Neutrophil (primary cell): ENCODE data around the gene ARV1.
"Not testable (repeated sequence)": the region's sequence is repeated elsewhere in the genome, so short reads cannot be mapped to it uniquely, and the experiment has no call there.

Source experiments
- H3K27ac ChIP-seq: fragments of 200-600 bp; sonication (generic); 2 replicates; pipeline ENCODE4 v1.5.1; 2016; ENCODE audit warnings: mild to moderate bottlenecking, moderate library complexity
- H3K27me3 ChIP-seq: fragments of 200-600 bp; sonication (generic); 2 replicates; pipeline ENCODE4 v1.6.0; 2016; ENCODE audit warnings: mild to moderate bottlenecking
- H3K36me3 ChIP-seq: fragments of 200-600 bp; sonication (generic); 2 replicates; pipeline ENCODE4 v1.5.1; 2017
- H3K4me1 ChIP-seq, 2 experiments: fragments of 200-600 bp in 1 of 2; sonication (generic) in 1 of 2; 1 replicate in 1 of 2; 2 replicates in 1 of 2; pipeline versions ENCODE4 v1.5.1 to v1.6.1; 2013 to 2016; ENCODE audit warnings: low read depth in 1 of 2, low read length in 1 of 2, mild to moderate bottlenecking in 1 of 2, moderate library complexity in 1 of 2; ENCODE audit not compliant: control insufficient read depth in 1 of 2, insufficient read depth in 1 of 2
- H3K4me3 ChIP-seq, 2 experiments: fragments of 200-600 bp in 1 of 2; sonication (generic) in 1 of 2; 1 replicate in 1 of 2; 2 replicates in 1 of 2; pipeline ENCODE4 v1.5.1; 2013 to 2016; ENCODE audit warnings: low read depth in 1 of 2, low read length in 1 of 2, mild to moderate bottlenecking in 1 of 2, moderate library complexity in 1 of 2
- H3K9me3 ChIP-seq: fragments of 200-600 bp; sonication (generic); 2 replicates; pipeline ENCODE4 v1.5.1; 2016
- TF ChIP-seq, protein P1 (sequence below): fragments of 200-600 bp; sonication (generic); IDR thresholded peaks from 2 replicates; pipeline ENCODE4 v1.5.1; 2016; ENCODE audit warnings: antibody characterized with exemption

The ARV1 gene

DNA sequence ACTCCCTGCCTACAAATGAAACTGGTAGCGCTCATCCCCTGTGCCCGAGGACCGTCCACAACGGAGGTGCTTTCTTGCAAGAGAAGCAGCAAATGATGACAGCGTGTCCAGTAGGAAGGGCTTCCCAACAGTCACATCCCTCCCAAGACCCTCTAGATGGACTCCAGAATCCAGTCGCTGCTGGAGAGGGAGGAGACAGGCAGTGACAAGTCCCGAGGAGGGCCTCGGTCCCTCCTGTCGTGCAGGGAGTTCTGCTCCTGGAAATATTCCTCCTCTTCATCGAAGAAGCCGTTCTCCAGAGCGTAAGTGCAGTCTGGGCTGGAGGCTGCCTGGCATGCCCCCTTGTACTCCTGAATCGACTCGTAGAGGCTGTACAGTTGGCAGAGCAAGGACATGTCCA is 40.8 kb downstream of the ARV1 start:
- Histone ChIP-seq H3K4me1 (peaks cover 0 to 12% of the 10 kb centered on the region in 2 experiments), H3K4me3 (no peak overlapping the region), H3K9me3 (no peaks in the 10 kb centered on the region), H3K27me3 (peaks cover 6% of the 10 kb centered on the region), H3K27ac (no peak overlapping the region), H3K36me3 (no peaks in the 10 kb centered on the region)
- TF ChIP-seq, protein P1, sequence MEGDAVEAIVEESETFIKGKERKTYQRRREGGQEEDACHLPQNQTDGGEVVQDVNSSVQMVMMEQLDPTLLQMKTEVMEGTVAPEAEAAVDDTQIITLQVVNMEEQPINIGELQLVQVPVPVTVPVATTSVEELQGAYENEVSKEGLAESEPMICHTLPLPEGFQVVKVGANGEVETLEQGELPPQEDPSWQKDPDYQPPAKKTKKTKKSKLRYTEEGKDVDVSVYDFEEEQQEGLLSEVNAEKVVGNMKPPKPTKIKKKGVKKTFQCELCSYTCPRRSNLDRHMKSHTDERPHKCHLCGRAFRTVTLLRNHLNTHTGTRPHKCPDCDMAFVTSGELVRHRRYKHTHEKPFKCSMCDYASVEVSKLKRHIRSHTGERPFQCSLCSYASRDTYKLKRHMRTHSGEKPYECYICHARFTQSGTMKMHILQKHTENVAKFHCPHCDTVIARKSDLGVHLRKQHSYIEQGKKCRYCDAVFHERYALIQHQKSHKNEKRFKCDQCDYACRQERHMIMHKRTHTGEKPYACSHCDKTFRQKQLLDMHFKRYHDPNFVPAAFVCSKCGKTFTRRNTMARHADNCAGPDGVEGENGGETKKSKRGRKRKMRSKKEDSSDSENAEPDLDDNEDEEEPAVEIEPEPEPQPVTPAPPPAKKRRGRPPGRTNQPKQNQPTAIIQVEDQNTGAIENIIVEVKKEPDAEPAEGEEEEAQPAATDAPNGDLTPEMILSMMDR = no peak

DNA sequence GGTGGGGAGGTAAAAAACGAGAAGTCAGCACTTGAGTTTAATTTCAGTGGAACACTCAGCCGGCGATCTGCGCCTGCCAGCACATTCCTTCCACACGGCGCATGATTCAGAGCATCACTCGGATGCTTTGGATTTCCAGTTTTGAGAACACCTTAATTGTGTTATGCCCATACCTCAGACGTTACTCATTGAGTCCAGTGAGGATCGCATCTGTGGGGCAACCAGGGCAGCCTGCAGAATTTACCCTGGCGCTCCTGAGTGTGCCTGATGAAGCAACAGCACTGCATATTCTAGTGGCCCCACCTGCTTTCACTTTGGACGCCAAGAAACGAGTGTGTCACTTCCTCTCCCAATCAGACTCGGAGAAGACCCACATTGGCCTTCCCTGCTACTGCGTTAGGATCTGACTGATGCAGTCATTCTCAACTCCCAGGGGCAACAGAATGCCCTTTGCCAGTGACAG is 41.3 kb downstream of the ARV1 start:
- Histone ChIP-seq H3K4me1 (peaks cover 0 to 12% of the 10 kb centered on the region in 2 experiments), H3K27ac (no peak overlapping the region)
- TF ChIP-seq, protein P1 = no peak

DNA sequence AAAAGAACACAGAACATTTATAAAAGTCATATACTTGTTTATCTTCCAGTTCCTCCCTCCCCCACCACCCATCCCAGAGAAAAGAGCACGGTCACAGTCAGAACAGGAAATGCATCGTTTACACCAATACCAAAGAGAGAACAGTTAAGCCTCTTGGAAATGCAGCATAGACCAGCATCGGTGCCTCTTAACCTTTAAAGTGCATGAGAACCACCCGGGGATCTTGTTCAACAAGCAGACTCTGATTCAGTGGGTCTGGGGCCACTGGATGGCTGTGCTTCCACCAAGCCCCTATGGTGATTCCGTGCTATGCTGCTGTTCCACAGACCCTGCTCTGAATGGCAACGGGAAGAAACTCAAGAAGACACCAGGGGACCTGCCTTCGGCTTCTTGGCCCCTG is 41.9 kb downstream of the ARV1 start:
- Histone ChIP-seq H3K4me3 (no peak overlapping the region), H3K27ac (no peak overlapping the region), H3K36me3 (no peaks in the 10 kb centered on the region), H3K27me3 (peaks cover 6% of the 10 kb centered on the region), H3K4me1 (peaks cover 0 to 12% of the 10 kb centered on the region in 2 experiments), H3K9me3 (no peaks in the 10 kb centered on the region)
- TF ChIP-seq, protein P1 = no peak

More for the DNA sequence above, 41.3 kb downstream of the ARV1 start:
- H3K4me3 ChIP-seq = no peak overlapping the region
- H3K9me3 ChIP-seq = no peaks in the 10 kb centered on the region
- no peaks in the 10 kb centered on the region for H3K36me3 ChIP-seq
- H3K27me3 ChIP-seq = peaks cover 6% of the 10 kb centered on the region

DNA sequence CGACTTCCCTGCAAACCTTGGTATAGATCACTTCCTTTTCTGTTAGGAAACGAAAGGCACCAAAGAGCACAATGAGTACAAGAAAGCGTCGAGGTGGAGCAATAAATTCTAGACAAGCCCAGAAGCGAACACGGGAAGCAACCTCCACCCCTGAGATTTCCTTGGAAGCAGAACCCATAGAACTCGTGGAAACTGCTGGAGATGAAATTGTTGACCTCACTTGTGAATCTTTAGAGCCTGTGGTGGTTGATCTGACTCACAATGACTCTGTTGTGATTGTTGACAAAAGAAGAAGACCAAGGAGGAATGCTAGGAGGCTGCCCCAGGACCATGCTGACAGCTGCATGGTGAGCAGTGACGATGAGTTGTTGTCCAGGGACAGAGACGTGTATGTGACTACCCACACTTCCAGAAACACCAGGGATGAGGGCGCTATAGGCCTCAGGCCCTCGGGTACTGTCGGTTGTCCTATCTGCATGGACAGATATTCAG is 42.7 kb downstream of the ARV1 start:
- Histone ChIP-seq H3K4me3 (no peak overlapping the region), H3K9me3 (no peaks in the 10 kb centered on the region), H3K4me1 (peaks cover 0 to 12% of the 10 kb centered on the region in 2 experiments), H3K27ac (no peak overlapping the region), H3K27me3 (peaks cover 6% of the 10 kb centered on the region), H3K36me3 (no peaks in the 10 kb centered on the region)
- TF ChIP-seq, protein P1 = no peak

DNA sequence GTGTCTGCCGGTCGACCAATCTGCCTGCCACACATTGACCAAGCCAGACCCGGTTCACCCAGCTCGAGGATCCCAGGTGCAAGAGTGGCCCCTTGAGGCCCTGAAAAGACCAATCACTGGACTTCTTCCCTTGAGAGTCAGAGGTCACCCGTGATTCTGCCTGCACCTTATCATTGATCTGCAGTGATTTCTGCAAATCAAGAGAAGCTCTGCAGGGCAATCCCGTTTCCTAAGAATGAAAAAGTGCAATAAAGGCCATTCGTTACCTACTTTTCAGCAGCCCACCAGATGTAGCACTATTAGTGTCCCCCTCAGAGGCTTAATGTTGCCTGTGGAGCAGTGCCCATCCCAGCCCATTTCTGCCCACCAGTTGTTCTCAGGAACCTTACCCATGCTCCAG is 43.6 kb downstream of the ARV1 start:
- not testable (repeated sequence) for H3K4me3 ChIP-seq, H3K27ac ChIP-seq, H3K9me3 ChIP-seq, H3K36me3 ChIP-seq
- H3K4me1 ChIP-seq = peaks cover 0 to 12% of the 10 kb centered on the region in 2 experiments
- H3K27me3 ChIP-seq = peaks cover 14% of the 10 kb centered on the region

DNA sequence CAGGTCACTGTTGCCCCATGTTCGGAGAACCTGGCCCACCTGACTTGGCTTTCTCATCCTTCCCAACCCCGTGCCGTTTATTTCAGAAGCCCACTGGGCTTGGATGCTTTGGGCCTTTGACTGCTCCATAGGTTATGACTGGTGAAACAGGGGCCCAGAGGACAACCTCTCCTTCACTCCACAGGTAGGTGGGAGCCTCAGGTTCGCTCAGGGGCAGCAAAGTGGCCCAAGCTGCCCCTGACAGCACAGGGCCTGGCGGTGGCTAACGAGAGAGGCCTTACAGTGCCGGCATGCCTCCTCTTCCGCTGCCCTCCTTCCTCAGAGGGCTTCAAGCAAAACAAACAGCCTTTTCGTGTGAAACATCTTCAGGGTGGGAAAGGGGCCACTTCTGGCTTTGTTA is 44.3 kb downstream of the ARV1 start:
- H3K9me3 ChIP-seq = no peaks in the 10 kb centered on the region
- H3K27me3 ChIP-seq = peaks cover 20% of the 10 kb centered on the region
- no peak overlapping the region for H3K4me3 ChIP-seq
- TF ChIP-seq, protein P1 = no peak
- H3K27ac ChIP-seq = no peak overlapping the region
- no peaks in the 10 kb centered on the region for H3K36me3 ChIP-seq
- peaks cover 0 to 12% of the 10 kb centered on the region in 2 experiments for H3K4me1 ChIP-seq
